GM21786 (cell line): ENCODE data around the gene MAP6.

ENCODE experiments used
- ATAC-seq: cut with Tn5 transposase; IDR thresholded peaks from one replicate; pipeline ENCODE4 v1.9.1; 2021; ENCODE audit not compliant: unreplicated experiment

Gene MAP6

GRCh38 chr11:75571625-75572024, 97.2 kb downstream of the MAP6 start:
- no peak for ATAC-seq

GRCh38 chr11:75570559-75571139, 98.2 kb downstream of the MAP6 start:
- ATAC-seq = no peak

- no peak for ATAC-seq
Measured at GRCh38 chr11:75568616-75569219, 100.1 kb downstream of the MAP6 start.

GRCh38 chr11:75567971-75568370, 100.9 kb downstream of the MAP6 start:
- no peak for ATAC-seq

- ATAC-seq = no peak
Measured at GRCh38 chr11:75566763-75567279, 102.0 kb downstream of the MAP6 start.

- ATAC-seq = no peak
Measured at GRCh38 chr11:75565916-75566762, 102.7 kb downstream of the MAP6 start.

- ATAC-seq = no peak
Measured at GRCh38 chr11:75565221-75565814, 103.5 kb downstream of the MAP6 start.

- ATAC-seq = no peak
Measured at GRCh38 chr11:75563978-75564552, 104.8 kb downstream of the MAP6 start.

- ATAC-seq = no peak
Measured at GRCh38 chr11:75563501-75563977, 105.3 kb downstream of the MAP6 start.

GRCh38 chr11:75562836-75563484, 105.9 kb downstream of the MAP6 start:
- no peak for ATAC-seq

- ATAC-seq = peak; percentile 86
Measured at GRCh38 chr11:75562048-75562835, 106.6 kb downstream of the MAP6 start, which contains the start of gene SERPINH1. SERPINH1 (plus strand) TSS chr11:75562253; CDS start chr11:75566350, 4,097 bp downstream.

- ATAC-seq = no peak
Measured at GRCh38 chr11:75561426-75562047, 107.3 kb downstream of the MAP6 start.

- no peak for ATAC-seq
Measured at GRCh38 chr11:75560644-75561043, 108.2 kb downstream of the MAP6 start.

GRCh38 chr11:75558939-75559843, 109.6 kb downstream of the MAP6 start:
- ATAC-seq = no peak

GRCh38 chr11:75557666-75558494, 111.0 kb downstream of the MAP6 start:
- no peak for ATAC-seq

GRCh38 chr11:75556275-75556674, 112.6 kb downstream of the MAP6 start:
- no peak for ATAC-seq
